ENCODE data around the gene SPATA2.

SPATA2 gene

GRCh38 chr20:49856904-49857303 is 58.4 kb downstream of the SPATA2 start:
- Mint-ChIP-seq H3K27me3 (ENCODE audit: low read depth, poor library complexity) (no peaks in the 10 kb centered on the region), H3K4me3 (no peak overlapping the region), H3K4me1 (peaks cover 42% of the 10 kb centered on the region), H3K36me3 (ENCODE audit: low read depth) (peaks cover 16% of the 10 kb centered on the region), H3K9me3 (no peaks in the 10 kb centered on the region), H3K27ac (no peak overlapping the region)
- no peak for DNase-seq
- TF ChIP-seq, protein P1, sequence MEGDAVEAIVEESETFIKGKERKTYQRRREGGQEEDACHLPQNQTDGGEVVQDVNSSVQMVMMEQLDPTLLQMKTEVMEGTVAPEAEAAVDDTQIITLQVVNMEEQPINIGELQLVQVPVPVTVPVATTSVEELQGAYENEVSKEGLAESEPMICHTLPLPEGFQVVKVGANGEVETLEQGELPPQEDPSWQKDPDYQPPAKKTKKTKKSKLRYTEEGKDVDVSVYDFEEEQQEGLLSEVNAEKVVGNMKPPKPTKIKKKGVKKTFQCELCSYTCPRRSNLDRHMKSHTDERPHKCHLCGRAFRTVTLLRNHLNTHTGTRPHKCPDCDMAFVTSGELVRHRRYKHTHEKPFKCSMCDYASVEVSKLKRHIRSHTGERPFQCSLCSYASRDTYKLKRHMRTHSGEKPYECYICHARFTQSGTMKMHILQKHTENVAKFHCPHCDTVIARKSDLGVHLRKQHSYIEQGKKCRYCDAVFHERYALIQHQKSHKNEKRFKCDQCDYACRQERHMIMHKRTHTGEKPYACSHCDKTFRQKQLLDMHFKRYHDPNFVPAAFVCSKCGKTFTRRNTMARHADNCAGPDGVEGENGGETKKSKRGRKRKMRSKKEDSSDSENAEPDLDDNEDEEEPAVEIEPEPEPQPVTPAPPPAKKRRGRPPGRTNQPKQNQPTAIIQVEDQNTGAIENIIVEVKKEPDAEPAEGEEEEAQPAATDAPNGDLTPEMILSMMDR (IDR thresholded peaks at IDR 0.05): no peak

- Mint-ChIP-seq H3K4me1 (peaks cover 48% of the 10 kb centered on the region), H3K27ac (peak overlapping the region; percentile 90), H3K27me3 (ENCODE audit: low read depth, poor library complexity) (no peaks in the 10 kb centered on the region), H3K4me3 (no peak overlapping the region), H3K36me3 (ENCODE audit: low read depth) (peaks cover 16% of the 10 kb centered on the region), H3K9me3 (no peaks in the 10 kb centered on the region)
- TF ChIP-seq, protein P1 (IDR thresholded peaks at IDR 0.05): no peak
- DNase-seq: no peak
Measured at GRCh38 chr20:49854190-49854875, 61.0 kb downstream of the SPATA2 start.

GRCh38 chr20:49853640-49854039 is 61.7 kb downstream of the SPATA2 start:
- H3K27me3 Mint-ChIP-seq (ENCODE audit: low read depth, poor library complexity): no peaks in the 10 kb centered on the region
- TF ChIP-seq, protein P1 (IDR thresholded peaks at IDR 0.05): no peak
- H3K4me1 Mint-ChIP-seq: peaks cover 48% of the 10 kb centered on the region
- no peak overlapping the region for H3K4me3 Mint-ChIP-seq
- H3K9me3 Mint-ChIP-seq: no peaks in the 10 kb centered on the region
- peak; percentile 27 for DNase-seq
- peak overlapping the region; percentile 92 for H3K27ac Mint-ChIP-seq
- peaks cover 21% of the 10 kb centered on the region for H3K36me3 Mint-ChIP-seq (ENCODE audit: low read depth)

Measured in nephron progenitor cell (in vitro differentiated cells).